Measurements from ENCODE around the gene PRKCD. TPM values are rescaled to one million over a fixed set of nuclear protein-coding genes. Genes with fewer than 3 reads are reported as not detected.

PRKCD gene
- total RNA-seq, 2 donors from 2014 or later = 15.5 to 16.9 TPM

DNA sequence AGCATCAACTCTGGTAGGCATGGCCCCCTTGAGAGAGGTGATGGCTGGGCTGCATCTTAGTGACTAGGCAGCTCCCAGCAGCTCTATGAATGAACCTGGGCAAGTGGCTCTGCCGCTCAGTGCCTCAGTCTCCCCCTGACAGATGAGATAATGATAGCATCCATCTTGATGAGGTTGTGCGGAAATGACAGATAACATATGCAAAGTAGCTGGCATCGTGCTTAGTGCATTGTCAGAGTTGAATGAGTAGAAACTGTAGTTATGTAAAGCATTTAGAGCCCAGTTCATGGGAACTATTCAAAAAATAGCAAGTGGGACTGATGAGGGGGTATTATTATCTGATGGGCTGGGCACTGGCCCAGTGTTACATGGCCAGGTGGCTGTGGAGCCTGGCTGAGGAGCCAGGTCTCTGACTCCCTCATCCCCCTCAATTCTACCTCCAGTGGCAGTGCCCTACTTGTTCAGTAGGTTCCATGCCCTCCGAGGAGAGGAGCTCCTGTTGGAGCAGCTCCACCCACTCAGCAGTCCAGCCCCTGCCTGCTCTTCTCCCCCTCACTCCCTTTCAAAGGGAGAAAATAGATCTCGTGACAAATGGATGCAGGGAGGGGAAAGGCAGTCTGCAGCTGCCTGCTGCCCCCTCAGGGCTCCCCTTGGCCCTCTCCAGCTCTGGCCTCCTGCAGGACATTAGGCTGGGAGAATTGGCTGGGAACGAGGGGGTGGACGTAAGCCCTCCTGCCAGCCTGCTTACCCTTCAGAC is 6.6 kb downstream of the PRKCD start:
- Histone ChIP-seq H3K27ac (peak overlapping the region in 2 of 4 donors; percentile 27 to 47), H3K36me3 (replicated peaks in 1 of 2; ENCODE audit: insufficient read depth in 1 of 2, low read depth in 2 of 2) (no peaks in the 10 kb centered on the region), H3K4me3 (no peak overlapping the region), H3K9me3 (no peaks in the 10 kb centered on the region), H3K4me1 (peaks cover 74% of the 10 kb centered on the region), H3K27me3 (no peaks in the 10 kb centered on the region)
- no peak for TF ChIP-seq POLR2A (IDR thresholded peaks at IDR 0.05)
- TF ChIP-seq, protein P1, sequence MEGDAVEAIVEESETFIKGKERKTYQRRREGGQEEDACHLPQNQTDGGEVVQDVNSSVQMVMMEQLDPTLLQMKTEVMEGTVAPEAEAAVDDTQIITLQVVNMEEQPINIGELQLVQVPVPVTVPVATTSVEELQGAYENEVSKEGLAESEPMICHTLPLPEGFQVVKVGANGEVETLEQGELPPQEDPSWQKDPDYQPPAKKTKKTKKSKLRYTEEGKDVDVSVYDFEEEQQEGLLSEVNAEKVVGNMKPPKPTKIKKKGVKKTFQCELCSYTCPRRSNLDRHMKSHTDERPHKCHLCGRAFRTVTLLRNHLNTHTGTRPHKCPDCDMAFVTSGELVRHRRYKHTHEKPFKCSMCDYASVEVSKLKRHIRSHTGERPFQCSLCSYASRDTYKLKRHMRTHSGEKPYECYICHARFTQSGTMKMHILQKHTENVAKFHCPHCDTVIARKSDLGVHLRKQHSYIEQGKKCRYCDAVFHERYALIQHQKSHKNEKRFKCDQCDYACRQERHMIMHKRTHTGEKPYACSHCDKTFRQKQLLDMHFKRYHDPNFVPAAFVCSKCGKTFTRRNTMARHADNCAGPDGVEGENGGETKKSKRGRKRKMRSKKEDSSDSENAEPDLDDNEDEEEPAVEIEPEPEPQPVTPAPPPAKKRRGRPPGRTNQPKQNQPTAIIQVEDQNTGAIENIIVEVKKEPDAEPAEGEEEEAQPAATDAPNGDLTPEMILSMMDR (IDR thresholded peaks at IDR 0.05) = no peak
- DNase-seq (no peak), ATAC-seq (no peak)
- intact Hi-C loops (cut with DNase I) = no loop called here
- 48 to 66% methylated on average over 5 to 7 of the region's 7 CpGs for WGBS, 2 donors

- no peaks in the 10 kb centered on the region for H3K9me3 ChIP-seq
- ATAC-seq (no peak), DNase-seq (peak in 1 of 4 donors; percentile 38)
- peaks cover 74% of the 10 kb centered on the region for H3K4me1 ChIP-seq
- no peaks in the 10 kb centered on the region for H3K27me3 ChIP-seq
- peak overlapping the region in 2 of 4 donors; percentile 25 to 34 for H3K27ac ChIP-seq
- 73 to 88% methylated on average over 14 to 15 of the region's 15 CpGs for WGBS, 2 donors
- no peak for TF ChIP-seq POLR2A (IDR thresholded peaks at IDR 0.05)
- TF ChIP-seq, protein P1 (IDR thresholded peaks at IDR 0.05) = no peak
- intact Hi-C loops (cut with DNase I) = no loop called here
- no peak overlapping the region for H3K4me3 ChIP-seq
- H3K36me3 ChIP-seq (replicated peaks in 1 of 2; ENCODE audit: insufficient read depth in 1 of 2, low read depth in 2 of 2) = no peaks in the 10 kb centered on the region
Measured at GRCh38 chr3:53168175-53168923, 7.3 kb downstream of the PRKCD start.

DNA sequence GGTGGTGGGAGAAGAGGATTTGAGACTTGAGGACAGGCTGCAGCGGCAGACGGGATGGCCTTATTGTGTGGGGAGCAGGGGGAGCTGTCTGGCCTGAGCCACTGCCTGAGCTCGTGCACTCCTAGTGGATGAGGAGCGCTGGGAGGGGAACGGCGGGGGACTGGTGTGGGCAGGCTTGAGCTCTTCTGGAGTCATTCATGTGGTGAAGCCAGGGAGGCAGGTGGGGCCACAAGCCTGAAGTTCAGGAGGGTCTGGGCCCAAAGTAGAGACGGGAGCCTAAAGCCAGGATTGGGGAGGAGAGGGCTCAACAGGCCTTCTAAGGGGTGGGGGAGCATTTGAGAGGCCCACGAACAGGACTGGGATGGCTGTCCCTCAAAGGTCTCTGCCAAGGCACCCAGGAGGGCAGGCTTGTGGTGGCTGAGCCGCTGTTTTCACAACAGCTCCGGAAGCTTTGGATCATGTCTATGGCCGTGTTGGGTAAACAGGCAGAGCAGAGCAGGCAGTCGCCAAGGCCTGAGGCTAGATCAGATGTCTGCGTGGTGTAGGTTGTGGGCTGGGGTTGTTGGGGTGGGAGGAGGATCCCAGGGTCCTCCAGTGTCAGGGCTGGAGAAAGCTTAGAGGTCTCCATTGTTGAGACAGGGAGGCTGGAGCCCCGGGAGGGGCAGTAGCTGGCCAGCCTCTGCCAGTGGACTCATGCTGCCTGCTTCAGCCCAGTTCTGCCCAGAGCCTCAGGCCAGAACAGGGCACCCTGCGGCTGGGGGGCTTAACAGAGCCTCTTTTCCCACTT is 8.2 kb downstream of the PRKCD start:
- DNase-seq (peak in 1 of 4 donors; percentile 38), ATAC-seq (no peak)
- WGBS, 2 donors = 66 to 85% methylated on average over 9 to 15 of the region's 15 CpGs
- intact Hi-C loops (cut with DNase I) = no loop called here
- no peaks in the 10 kb centered on the region for H3K27me3 ChIP-seq
- no peaks in the 10 kb centered on the region for H3K36me3 ChIP-seq (replicated peaks in 1 of 2; ENCODE audit: insufficient read depth in 1 of 2, low read depth in 2 of 2)
- TF ChIP-seq, protein P1 (IDR thresholded peaks at IDR 0.05) = no peak
- no peak for TF ChIP-seq POLR2A (IDR thresholded peaks at IDR 0.05)
- peaks cover 66% of the 10 kb centered on the region for H3K4me1 ChIP-seq
- no peaks in the 10 kb centered on the region for H3K9me3 ChIP-seq
- peak overlapping the region in 2 of 4 donors; percentile 25 to 26 for H3K27ac ChIP-seq
- H3K4me3 ChIP-seq = no peak overlapping the region

DNA sequence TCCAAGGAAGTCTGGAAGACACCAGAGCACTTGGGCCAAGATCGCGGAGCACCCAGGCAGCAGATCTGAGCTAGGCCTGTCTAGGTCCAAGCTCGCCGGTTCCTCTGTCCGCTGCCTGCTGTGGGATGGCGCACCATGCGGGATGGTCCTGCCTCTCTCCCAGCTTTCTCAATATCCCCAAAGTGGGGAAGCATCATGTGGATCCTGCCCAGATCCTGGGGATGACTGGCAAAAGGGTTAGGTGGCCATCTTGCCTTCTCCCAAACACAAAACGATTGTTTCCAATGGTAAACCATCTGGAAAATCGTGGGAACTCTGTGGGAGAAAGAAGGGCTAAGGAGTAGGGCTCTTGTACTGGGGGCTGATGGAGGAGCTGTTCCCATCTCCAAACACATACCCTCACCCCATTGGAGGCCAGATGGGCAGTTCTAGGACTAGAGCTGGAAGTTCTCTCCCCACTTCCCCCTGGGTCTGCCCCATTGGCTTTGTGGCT is 8.9 kb downstream of the PRKCD start:
- Histone ChIP-seq H3K27ac (peak overlapping the region in 2 of 4 donors; percentile 25 to 36), H3K4me3 (no peak overlapping the region), H3K36me3 (replicated peaks in 1 of 2; ENCODE audit: insufficient read depth in 1 of 2, low read depth in 2 of 2) (no peaks in the 10 kb centered on the region), H3K4me1 (peaks cover 60% of the 10 kb centered on the region), H3K27me3 (no peaks in the 10 kb centered on the region), H3K9me3 (no peaks in the 10 kb centered on the region)
- TF ChIP-seq, protein P1 (IDR thresholded peaks at IDR 0.05) = no peak
- no peak for TF ChIP-seq POLR2A (IDR thresholded peaks at IDR 0.05)
- 92 to 96% methylated on average over 4 to 9 of the region's 9 CpGs for WGBS, 2 donors
- intact Hi-C loops (cut with DNase I) = no loop called here
- no peak for DNase-seq
- ATAC-seq = no peak

Data from body of pancreas (tissue), 4 donors.